HepG2 (cell line): ENCODE data around the gene NAP1L1. TPM values are rescaled to one million over a fixed set of nuclear protein-coding genes. Genes with fewer than 3 reads are reported as not detected.
A peak's percentile ranks its signal among the peaks of the same experiment; 100 is the strongest.

ENCODE experiments used
- ARNTL ChIP-seq: sonication (generic); formaldehyde crosslinking; IDR thresholded peaks from 2 replicates; pipeline ENCODE4 v1.4.0; 2020; ENCODE audit warnings: mild to moderate bottlenecking, missing genetic modification reagents
- SETDB1 ChIP-seq: sonication (generic); formaldehyde crosslinking; IDR thresholded peaks from 2 replicates; pipeline ENCODE4 v1.5.1; 2020; ENCODE audit warnings: missing genetic modification reagents, mild to moderate bottlenecking, borderline replicate concordance
- TEAD2 ChIP-seq: sonication (generic); formaldehyde crosslinking; IDR thresholded peaks from 2 replicates; pipeline ENCODE4 v1.9.0; 2021; ENCODE audit warnings: missing genetic modification reagents
- ZC3H13 ChIP-seq: sonication (generic); formaldehyde crosslinking; IDR thresholded peaks from 2 replicates; pipeline ENCODE4 v1.8.1; 2023; ENCODE audit warnings: mild to moderate bottlenecking, missing genetic modification reagents, moderate library complexity
- ZNF446 ChIP-seq: sonication (generic); formaldehyde crosslinking; IDR thresholded peaks from 2 replicates; pipeline ENCODE4 v1.5.0; 2020; ENCODE audit warnings: mild to moderate bottlenecking, missing genetic modification reagents
- polyA plus RNA-seq, 8 experiments: library from polyadenylated mRNA; depleted of rRNA in 3 of 8; stranded (reverse) in 7 of 8; unstranded in 1 of 8; fragments of >200 nt; fragmentation: Illumina TruSeq in 4 of 8; extraction: Trizol in 4 of 8; gene quantifications; 2 replicates each; pipeline versions ENCODE4 v1.2.1 to v1.2.3, GENCODE V29; 2011 to 2016; ENCODE audit warnings: low read depth in 4 of 8, missing spikeins in 1 of 8, mixed read lengths in 1 of 8; ENCODE audit not compliant: insufficient read depth in 1 of 8
- total RNA-seq, 5 experiments: library from RNA; depleted of rRNA; stranded (reverse); fragments of >200 nt; fragmentation: Illumina TruSeq; extraction: Trizol; gene quantifications; 2 replicates each; pipeline ENCODE4 v1.2.3, GENCODE V29; 2016; ENCODE audit warnings: low read depth in 1 of 5
- TF ChIP-seq, protein P1 (sequence below): sonication (generic); formaldehyde crosslinking; IDR thresholded peaks from 2 replicates; pipeline ENCODE4 v1.9.0; 2021; ENCODE audit warnings: mild to moderate bottlenecking, missing genetic modification reagents
- TF ChIP-seq, protein P2 (sequence below): sonication (generic); formaldehyde crosslinking; IDR thresholded peaks from 2 replicates; pipeline ENCODE4 v1.5.1; 2020; ENCODE audit warnings: mild to moderate bottlenecking, missing genetic modification reagents, moderate library complexity
- TF ChIP-seq, protein P3 (sequence below): sonication (generic); formaldehyde crosslinking; IDR thresholded peaks from 2 replicates; pipeline ENCODE4 v1.4.0; 2020; ENCODE audit warnings: mild to moderate bottlenecking, missing genetic modification reagents
- TF ChIP-seq, protein P4 (sequence below): sonication (generic); formaldehyde crosslinking; IDR thresholded peaks from 2 replicates; pipeline ENCODE4 v1.4.0; 2020; ENCODE audit warnings: mild to moderate bottlenecking, missing genetic modification reagents

NAP1L1 gene
- total and polyA plus RNA-seq, 2 of the 13 experiments (the other 11 are each of a cell fraction or from before 2014, with no cell fraction given): 207 to 309 TPM

DNA sequence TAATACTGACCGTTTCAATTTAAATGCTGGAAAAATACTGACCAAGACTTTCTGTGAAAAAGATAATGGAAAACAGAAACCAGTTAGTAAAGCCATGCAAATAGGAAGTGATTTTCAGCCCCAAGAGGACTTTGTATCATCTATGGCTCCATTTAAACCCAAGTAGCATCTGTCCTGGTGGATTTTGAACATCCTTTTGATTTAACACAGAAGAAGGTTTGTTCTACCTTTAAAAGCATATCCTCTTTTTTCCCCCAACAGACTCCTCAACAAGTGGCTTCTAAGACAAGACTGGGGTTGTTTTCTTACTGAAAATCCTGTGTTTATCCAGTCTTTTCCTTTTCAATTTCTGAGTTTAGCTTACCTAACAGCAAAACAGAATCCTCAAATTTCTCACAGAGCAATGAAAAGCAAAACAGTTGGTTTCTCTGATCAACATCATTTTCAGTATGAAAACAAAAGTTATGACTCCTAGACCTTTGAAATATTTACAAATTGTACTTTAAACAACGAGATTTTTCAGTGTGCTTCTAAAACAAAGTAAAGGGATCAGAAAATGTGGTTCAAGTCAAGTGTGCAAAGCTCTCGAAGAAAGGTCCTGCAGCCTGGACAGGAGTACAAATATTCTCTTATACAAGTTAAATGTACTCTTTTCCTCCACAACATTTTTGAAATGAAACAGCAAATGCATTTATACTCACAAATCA is 55.8 kb downstream of the NAP1L1 start (continued):
- TF ChIP-seq, protein P1, sequence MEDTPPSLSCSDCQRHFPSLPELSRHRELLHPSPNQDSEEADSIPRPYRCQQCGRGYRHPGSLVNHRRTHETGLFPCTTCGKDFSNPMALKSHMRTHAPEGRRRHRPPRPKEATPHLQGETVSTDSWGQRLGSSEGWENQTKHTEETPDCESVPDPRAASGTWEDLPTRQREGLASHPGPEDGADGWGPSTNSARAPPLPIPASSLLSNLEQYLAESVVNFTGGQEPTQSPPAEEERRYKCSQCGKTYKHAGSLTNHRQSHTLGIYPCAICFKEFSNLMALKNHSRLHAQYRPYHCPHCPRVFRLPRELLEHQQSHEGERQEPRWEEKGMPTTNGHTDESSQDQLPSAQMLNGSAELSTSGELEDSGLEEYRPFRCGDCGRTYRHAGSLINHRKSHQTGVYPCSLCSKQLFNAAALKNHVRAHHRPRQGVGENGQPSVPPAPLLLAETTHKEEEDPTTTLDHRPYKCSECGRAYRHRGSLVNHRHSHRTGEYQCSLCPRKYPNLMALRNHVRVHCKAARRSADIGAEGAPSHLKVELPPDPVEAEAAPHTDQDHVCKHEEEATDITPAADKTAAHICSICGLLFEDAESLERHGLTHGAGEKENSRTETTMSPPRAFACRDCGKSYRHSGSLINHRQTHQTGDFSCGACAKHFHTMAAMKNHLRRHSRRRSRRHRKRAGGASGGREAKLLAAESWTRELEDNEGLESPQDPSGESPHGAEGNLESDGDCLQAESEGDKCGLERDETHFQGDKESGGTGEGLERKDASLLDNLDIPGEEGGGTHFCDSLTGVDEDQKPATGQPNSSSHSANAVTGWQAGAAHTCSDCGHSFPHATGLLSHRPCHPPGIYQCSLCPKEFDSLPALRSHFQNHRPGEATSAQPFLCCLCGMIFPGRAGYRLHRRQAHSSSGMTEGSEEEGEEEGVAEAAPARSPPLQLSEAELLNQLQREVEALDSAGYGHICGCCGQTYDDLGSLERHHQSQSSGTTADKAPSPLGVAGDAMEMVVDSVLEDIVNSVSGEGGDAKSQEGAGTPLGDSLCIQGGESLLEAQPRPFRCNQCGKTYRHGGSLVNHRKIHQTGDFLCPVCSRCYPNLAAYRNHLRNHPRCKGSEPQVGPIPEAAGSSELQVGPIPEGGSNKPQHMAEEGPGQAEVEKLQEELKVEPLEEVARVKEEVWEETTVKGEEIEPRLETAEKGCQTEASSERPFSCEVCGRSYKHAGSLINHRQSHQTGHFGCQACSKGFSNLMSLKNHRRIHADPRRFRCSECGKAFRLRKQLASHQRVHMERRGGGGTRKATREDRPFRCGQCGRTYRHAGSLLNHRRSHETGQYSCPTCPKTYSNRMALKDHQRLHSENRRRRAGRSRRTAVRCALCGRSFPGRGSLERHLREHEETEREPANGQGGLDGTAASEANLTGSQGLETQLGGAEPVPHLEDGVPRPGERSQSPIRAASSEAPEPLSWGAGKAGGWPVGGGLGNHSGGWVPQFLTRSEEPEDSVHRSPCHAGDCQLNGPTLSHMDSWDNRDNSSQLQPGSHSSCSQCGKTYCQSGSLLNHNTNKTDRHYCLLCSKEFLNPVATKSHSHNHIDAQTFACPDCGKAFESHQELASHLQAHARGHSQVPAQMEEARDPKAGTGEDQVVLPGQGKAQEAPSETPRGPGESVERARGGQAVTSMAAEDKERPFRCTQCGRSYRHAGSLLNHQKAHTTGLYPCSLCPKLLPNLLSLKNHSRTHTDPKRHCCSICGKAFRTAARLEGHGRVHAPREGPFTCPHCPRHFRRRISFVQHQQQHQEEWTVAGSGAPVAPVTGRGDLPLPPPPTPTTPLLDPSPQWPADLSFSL: no peak
- TF ChIP-seq, protein P2, sequence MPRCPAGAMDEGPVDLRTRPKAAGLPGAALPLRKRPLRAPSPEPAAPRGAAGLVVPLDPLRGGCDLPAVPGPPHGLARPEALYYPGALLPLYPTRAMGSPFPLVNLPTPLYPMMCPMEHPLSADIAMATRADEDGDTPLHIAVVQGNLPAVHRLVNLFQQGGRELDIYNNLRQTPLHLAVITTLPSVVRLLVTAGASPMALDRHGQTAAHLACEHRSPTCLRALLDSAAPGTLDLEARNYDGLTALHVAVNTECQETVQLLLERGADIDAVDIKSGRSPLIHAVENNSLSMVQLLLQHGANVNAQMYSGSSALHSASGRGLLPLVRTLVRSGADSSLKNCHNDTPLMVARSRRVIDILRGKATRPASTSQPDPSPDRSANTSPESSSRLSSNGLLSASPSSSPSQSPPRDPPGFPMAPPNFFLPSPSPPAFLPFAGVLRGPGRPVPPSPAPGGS (CRISPR knock-in tag): no peak
- TF ChIP-seq ZC3H13 (CRISPR knock-in tag): peak; percentile 87; the same call in 1 of the 2 replicates
- TF ChIP-seq, protein P3, sequence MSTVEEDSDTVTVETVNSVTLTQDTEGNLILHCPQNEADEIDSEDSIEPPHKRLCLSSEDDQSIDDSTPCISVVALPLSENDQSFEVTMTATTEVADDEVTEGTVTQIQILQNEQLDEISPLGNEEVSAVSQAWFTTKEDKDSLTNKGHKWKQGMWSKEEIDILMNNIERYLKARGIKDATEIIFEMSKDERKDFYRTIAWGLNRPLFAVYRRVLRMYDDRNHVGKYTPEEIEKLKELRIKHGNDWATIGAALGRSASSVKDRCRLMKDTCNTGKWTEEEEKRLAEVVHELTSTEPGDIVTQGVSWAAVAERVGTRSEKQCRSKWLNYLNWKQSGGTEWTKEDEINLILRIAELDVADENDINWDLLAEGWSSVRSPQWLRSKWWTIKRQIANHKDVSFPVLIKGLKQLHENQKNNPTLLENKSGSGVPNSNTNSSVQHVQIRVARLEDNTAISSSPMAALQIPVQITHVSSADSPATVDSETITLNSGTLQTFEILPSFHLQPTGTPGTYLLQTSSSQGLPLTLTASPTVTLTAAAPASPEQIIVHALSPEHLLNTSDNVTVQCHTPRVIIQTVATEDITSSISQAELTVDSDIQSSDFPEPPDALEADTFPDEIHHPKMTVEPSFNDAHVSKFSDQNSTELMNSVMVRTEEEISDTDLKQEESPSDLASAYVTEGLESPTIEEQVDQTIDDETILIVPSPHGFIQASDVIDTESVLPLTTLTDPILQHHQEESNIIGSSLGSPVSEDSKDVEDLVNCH: no peak
- TF ChIP-seq TEAD2 (CRISPR knock-in tag): no peak
- no peak for TF ChIP-seq ARNTL (CRISPR knock-in tag)
- TF ChIP-seq ZNF446 (CRISPR knock-in tag): no peak
- TF ChIP-seq, protein P4, sequence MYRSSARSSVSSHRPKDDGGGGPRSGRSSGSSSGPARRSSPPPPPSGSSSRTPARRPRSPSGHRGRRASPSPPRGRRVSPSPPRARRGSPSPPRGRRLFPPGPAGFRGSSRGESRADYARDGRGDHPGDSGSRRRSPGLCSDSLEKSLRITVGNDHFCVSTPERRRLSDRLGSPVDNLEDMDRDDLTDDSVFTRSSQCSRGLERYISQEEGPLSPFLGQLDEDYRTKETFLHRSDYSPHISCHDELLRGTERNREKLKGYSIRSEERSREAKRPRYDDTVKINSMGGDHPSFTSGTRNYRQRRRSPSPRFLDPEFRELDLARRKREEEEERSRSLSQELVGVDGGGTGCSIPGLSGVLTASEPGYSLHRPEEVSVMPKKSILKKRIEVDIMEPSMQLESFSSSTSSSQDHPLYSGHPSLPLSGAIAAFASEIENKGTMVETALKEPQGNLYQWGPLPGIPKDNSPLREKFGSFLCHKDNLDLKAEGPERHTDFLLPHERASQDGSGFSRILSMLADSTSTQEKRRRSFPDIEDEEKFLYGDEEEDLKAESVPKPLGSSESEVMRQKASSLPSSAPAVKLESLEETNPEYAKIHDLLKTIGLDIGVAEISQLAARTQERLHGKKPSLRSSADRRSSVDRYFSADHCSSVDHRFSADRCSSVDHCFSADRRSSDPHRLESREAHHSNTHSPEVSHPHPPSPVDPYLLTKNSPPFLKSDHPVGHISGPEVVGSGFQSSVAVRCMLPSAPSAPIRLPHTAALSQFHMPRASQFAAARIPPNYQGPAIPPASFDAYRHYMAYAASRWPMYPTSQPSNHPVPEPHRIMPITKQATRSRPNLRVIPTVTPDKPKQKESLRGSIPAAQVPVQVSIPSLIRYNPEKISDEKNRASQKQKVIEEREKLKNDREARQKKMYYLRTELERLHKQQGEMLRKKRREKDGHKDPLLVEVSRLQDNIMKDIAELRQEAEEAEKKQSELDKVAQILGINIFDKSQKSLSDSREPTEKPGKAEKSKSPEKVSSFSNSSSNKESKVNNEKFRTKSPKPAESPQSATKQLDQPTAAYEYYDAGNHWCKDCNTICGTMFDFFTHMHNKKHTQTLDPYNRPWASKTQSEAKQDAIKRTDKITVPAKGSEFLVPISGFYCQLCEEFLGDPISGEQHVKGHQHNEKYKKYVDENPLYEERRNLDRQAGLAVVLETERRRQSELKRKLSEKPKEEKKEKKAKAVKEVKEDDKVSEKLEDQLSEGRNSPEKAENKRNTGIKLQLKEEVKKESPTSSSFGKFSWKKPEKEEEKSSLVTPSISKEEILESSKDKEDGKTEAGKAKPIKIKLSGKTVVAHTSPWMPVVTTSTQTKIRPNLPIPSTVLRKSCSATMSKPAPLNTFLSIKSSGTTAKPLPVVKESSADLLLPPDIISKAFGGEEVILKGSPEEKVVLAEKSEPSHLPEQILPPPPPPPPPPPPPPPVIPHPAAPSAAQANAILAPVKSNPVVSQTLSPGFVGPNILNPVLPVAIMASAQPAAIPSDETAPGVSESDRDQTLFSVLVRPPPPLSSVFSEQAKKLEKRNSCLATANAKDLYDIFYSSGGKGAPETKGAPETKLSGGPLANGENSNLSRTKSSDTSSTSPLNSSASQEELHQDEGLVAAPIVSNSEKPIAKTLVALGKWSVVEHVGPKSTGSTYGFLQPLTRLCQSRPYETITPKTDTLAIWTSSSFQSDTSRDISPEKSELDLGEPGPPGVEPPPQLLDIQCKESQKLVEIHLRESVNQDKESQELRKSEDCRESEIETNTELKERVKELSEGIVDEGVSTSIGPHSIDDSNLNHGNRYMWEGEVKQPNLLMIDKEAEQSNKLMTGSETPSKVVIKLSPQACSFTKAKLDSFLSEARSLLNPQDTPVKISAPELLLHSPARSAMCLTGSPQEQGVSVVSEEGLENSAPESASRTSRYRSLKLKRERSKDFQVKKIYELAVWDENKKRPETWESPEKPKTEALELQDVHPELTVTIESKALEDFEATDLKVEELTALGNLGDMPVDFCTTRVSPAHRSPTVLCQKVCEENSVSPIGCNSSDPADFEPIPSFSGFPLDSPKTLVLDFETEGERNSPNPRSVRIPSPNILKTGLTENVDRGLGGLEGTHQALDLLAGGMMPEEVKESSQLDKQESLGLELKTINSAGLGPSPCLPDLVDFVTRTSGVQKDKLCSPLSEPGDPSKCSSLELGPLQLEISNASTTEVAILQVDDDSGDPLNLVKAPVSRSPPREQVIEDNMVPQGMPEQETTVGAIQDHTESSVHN (CRISPR knock-in tag): no peak
- no peak for TF ChIP-seq SETDB1
